ENCODE measurements around the gene SCFD2.

- TF ChIP-seq GATA2 (IDR thresholded peaks at IDR 0.05; ENCODE audit: low read depth, low read length) (no peak), GATA3 (IDR thresholded peaks at IDR 0.05; ENCODE audit: low read depth, low read length) (no peak)
These were observed 301.3 kb downstream of the SCFD2 start for GRCh38 chr4:53064609-53065008.

Measured in SH-SY5Y (cell line).